WTC11 (cell line): ENCODE measurements around the gene CORIN. TPM values are rescaled to one million over a fixed set of nuclear protein-coding genes. Genes with fewer than 3 reads are reported as not detected.

Experiments
- ATAC-seq: fragments of 200-7000 bp; cut with Tn5 transposase; 2 replicates; pipeline ENCODE4 v1.10.0; 2021; ENCODE audit warnings: mild to moderate bottlenecking, moderate library complexity
- CTCF ChIA-PET: fragments of 300-600 bp; sonication (Branson Sonifier 250); formaldehyde crosslinking; loops from one replicate; lab custom pipeline; 2021; ENCODE audit warnings: antibody characterized with exemption; lab: Charles Lee
- POLR2A ChIA-PET: fragments of 350-600 bp; sonication (Branson Sonifier 250); formaldehyde crosslinking; loops from one replicate; lab custom pipeline; 2021; ENCODE audit warnings: antibody characterized with exemption; lab: Charles Lee
- DNase-seq: peaks from one replicate; pipeline ENCODE4 v3.0.0; 2021; ENCODE audit warnings: low spot score
- H3K27ac Mint-ChIP-seq: 2 replicates; pipeline ENCODE4 v1.8.0; 2021; ENCODE audit warnings: mixed read lengths
- H3K27me3 Mint-ChIP-seq: 2 replicates; pipeline ENCODE4 v1.8.0; 2021; ENCODE audit warnings: low read depth, mild to moderate bottlenecking, moderate library complexity, mixed read lengths
- H3K36me3 Mint-ChIP-seq: 2 replicates; pipeline ENCODE4 v1.8.0; 2021; ENCODE audit warnings: mixed read lengths
- H3K4me1 Mint-ChIP-seq: 2 replicates; pipeline ENCODE4 v1.8.0; 2022; ENCODE audit warnings: mixed read lengths
- H3K4me3 Mint-ChIP-seq: 2 replicates; pipeline ENCODE4 v1.8.0; 2021; ENCODE audit warnings: mild to moderate bottlenecking, moderate library complexity, mixed read lengths
- H3K9me3 Mint-ChIP-seq: 2 replicates; pipeline ENCODE4 v1.8.0; 2021; ENCODE audit warnings: mixed read lengths
- ATF3 ChIP-seq: sonication (generic); formaldehyde crosslinking; conservative IDR thresholded peaks from 2 replicates; pipeline ENCODE4 v1.8.1; 2022; ENCODE audit warnings: mild to moderate bottlenecking, missing genetic modification reagents
- CDX4 ChIP-seq: fragments of 250-450 bp; sonication (Bioruptor Pico); IDR thresholded peaks from 2 replicates; pipeline ENCODE4 v1.9.0; 2021; ENCODE audit warnings: moderate library complexity, mild to moderate bottlenecking, inconsistent platforms, borderline replicate concordance
- CREM ChIP-seq: sonication (generic); formaldehyde crosslinking; IDR thresholded peaks from 2 replicates; pipeline ENCODE4 v1.8.1; 2022; ENCODE audit warnings: mild to moderate bottlenecking, missing genetic modification reagents, moderate library complexity
- CTCF ChIP-seq: fragments of 200-600 bp; IDR thresholded peaks from 2 replicates; pipeline ENCODE4 v1.8.0; 2022; ENCODE audit warnings: antibody characterized with exemption
- E2F5 ChIP-seq: sonication (generic); formaldehyde crosslinking; IDR thresholded peaks from 2 replicates; pipeline ENCODE4 v1.8.1; 2022; ENCODE audit warnings: mild to moderate bottlenecking, moderate library complexity, missing genetic modification reagents
- ERG ChIP-seq: fragments of 250-450 bp; sonication (Bioruptor Pico); IDR thresholded peaks from 2 replicates; pipeline ENCODE4 v1.8.0; 2021; ENCODE audit warnings: mild to moderate bottlenecking
- FOXP1 ChIP-seq: sonication (generic); formaldehyde crosslinking; IDR thresholded peaks from 2 replicates; pipeline ENCODE4 v1.8.0; 2022; ENCODE audit warnings: missing genetic modification reagents, mild to moderate bottlenecking, moderate library complexity, borderline replicate concordance
- GABPB1 ChIP-seq: sonication (generic); formaldehyde crosslinking; IDR thresholded peaks from 2 replicates; pipeline ENCODE4 v1.8.1; 2023; ENCODE audit warnings: mild to moderate bottlenecking, missing genetic modification reagents
- MXD4 ChIP-seq: fragments of 250-450 bp; sonication (Bioruptor Pico); IDR thresholded peaks from 2 replicates; pipeline ENCODE4 v1.8.0; 2021; ENCODE audit warnings: mild to moderate bottlenecking, moderate library complexity, borderline replicate concordance
- NFYB ChIP-seq: sonication (generic); formaldehyde crosslinking; conservative IDR thresholded peaks from 2 replicates; pipeline ENCODE4 v1.8.0; 2022; ENCODE audit warnings: low read depth, missing genetic modification reagents
- NR1H2 ChIP-seq: sonication (generic); formaldehyde crosslinking; IDR thresholded peaks from 2 replicates; pipeline ENCODE4 v1.9.0; 2021; ENCODE audit warnings: mild to moderate bottlenecking, moderate library complexity, missing genetic modification reagents
- NR3C1 ChIP-seq: sonication (generic); formaldehyde crosslinking; conservative IDR thresholded peaks from 2 replicates; pipeline ENCODE4 v1.8.1; 2023; ENCODE audit warnings: low read depth, mild to moderate bottlenecking, missing genetic modification reagents
- RELA ChIP-seq: sonication (generic); formaldehyde crosslinking; IDR thresholded peaks from 2 replicates; pipeline ENCODE4 v1.8.1; 2022; ENCODE audit warnings: missing genetic modification reagents, mild to moderate bottlenecking, borderline replicate concordance
- SMAD3 ChIP-seq: sonication (generic); formaldehyde crosslinking; IDR thresholded peaks from 2 replicates; pipeline ENCODE4 v1.8.0; 2022; ENCODE audit warnings: missing genetic modification reagents, mild to moderate bottlenecking, borderline replicate concordance
- SMAD4 ChIP-seq: sonication (generic); formaldehyde crosslinking; IDR thresholded peaks from 2 replicates; pipeline ENCODE4 v1.8.0; 2022; ENCODE audit warnings: mild to moderate bottlenecking, missing genetic modification reagents
- TCF7 ChIP-seq: sonication (generic); formaldehyde crosslinking; IDR thresholded peaks from 2 replicates; pipeline ENCODE4 v1.8.0; 2022; ENCODE audit warnings: mild to moderate bottlenecking, low read depth, missing genetic modification reagents, moderate library complexity
- TEAD1 ChIP-seq: sonication (generic); formaldehyde crosslinking; IDR thresholded peaks from 2 replicates; pipeline ENCODE4 v1.8.0; 2022; ENCODE audit warnings: mild to moderate bottlenecking, missing genetic modification reagents
- USF2 ChIP-seq: sonication (generic); formaldehyde crosslinking; IDR thresholded peaks from 2 replicates; pipeline ENCODE4 v1.8.1; 2023; ENCODE audit warnings: mild to moderate bottlenecking, missing genetic modification reagents, moderate library complexity
- ZNF263 ChIP-seq: sonication (generic); formaldehyde crosslinking; IDR thresholded peaks from 2 replicates; pipeline ENCODE4 v1.8.1; 2022; ENCODE audit warnings: low read depth, mild to moderate bottlenecking, moderate library complexity, missing genetic modification reagents
- total RNA-seq: library from RNA; stranded (reverse); gene quantifications from 3 replicates; pipeline ENCODE4 v1.2.3, GENCODE V29; 2021

Gene CORIN
- total RNA-seq, 1 experiment from 2014 or later: 0.33 TPM

GRCh38 chr4:47654972-47655693, 182.7 kb downstream of the CORIN start (continued):
- TF ChIP-seq ERG (CRISPR knock-in tag): no peak
- TF ChIP-seq GABPB1: no peak
- TF ChIP-seq NR3C1 (CRISPR knock-in tag): no peak
- no peak for TF ChIP-seq USF2 (CRISPR knock-in tag)
- no peak for TF ChIP-seq SMAD4
- TF ChIP-seq TCF7 (CRISPR knock-in tag): no peak
- TF ChIP-seq MXD4 (CRISPR knock-in tag): no peak
- TF ChIP-seq CDX4: no peak
- no peak for TF ChIP-seq NR1H2
- no peak for TF ChIP-seq ZNF263
- no peak for TF ChIP-seq CREM (CRISPR knock-in tag)

GRCh38 chr4:47652092-47652491, 185.8 kb downstream of the CORIN start:
- CTCF ChIA-PET: no interaction called here
- ATAC-seq: no peak
- Mint-ChIP-seq H3K9me3 (no peaks in the 10 kb centered on the region; the same call in 1 of the 2 replicates), H3K27me3 (no peaks in the 10 kb centered on the region; the same call in 1 of the 2 replicates), H3K4me1 (peaks cover 19% of the 10 kb centered on the region), H3K27ac (no peak overlapping the region), H3K36me3 (no peaks in the 10 kb centered on the region), H3K4me3 (no peak overlapping the region)
- no peak for DNase-seq
- POLR2A ChIA-PET: no interaction called here
- no peak for TF ChIP-seq FOXP1 (CRISPR knock-in tag)
- no peak for TF ChIP-seq SMAD3
- TF ChIP-seq CTCF: no peak
- no peak for TF ChIP-seq TEAD1 (CRISPR knock-in tag)
- TF ChIP-seq RELA (CRISPR knock-in tag): no peak

GRCh38 chr4:47651231-47651630, 186.6 kb downstream of the CORIN start:
- Mint-ChIP-seq H3K4me1 (peaks cover 19% of the 10 kb centered on the region), H3K4me3 (no peak overlapping the region; the same call in 1 of the 2 replicates), H3K9me3 (no peaks in the 10 kb centered on the region), H3K36me3 (no peaks in the 10 kb centered on the region), H3K27ac (no peak overlapping the region), H3K27me3 (no peaks in the 10 kb centered on the region; the same call in 1 of the 2 replicates)
- DNase-seq: no peak
- ChIA-PET POLR2A (no interaction called here), CTCF (no interaction called here)
- ATAC-seq: peak; percentile 34; the same call in 1 of the 2 replicates
- TF ChIP-seq NFYB (CRISPR knock-in tag) (no peak), ATF3 (CRISPR knock-in tag) (no peak), E2F5 (no peak), ZNF263 (no peak)
